ENCODE results near the gene SH3TC1. TPM values are rescaled to one million over a fixed set of nuclear protein-coding genes. Genes with fewer than 3 reads are reported as not detected.
A peak's percentile ranks its signal among the peaks of the same experiment; 100 is the strongest.

Gene SH3TC1
- total RNA-seq, 1 donor from 2014 or later, result 18.9 TPM

DNA sequence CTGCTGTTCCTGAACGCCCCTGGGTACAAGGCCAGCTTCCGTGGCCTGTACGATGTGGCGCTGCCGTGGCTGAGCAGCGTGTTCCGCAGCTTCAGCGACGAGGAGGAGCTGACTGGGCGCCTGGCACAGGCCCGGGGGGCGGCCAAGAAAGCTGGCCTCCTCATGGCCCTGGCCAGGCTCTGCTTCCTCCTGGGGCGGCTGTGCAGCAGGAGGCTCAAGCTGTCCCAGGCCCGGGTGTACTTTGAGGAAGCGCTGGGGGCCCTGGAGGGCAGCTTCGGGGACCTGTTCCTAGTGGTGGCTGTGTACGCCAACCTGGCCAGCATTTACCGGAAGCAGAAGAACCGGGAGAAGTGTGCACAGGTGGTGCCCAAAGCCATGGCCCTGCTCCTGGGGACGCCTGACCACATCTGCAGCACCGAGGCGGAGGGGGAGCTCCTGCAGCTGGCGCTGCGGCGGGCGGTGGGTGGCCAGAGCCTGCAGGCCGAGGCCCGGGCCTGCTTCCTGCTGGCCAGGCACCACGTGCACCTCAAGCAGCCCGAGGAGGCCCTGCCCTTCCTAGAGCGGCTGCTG, 28.2 kb downstream of the SH3TC1 start:
- TF ChIP-seq, protein P1, sequence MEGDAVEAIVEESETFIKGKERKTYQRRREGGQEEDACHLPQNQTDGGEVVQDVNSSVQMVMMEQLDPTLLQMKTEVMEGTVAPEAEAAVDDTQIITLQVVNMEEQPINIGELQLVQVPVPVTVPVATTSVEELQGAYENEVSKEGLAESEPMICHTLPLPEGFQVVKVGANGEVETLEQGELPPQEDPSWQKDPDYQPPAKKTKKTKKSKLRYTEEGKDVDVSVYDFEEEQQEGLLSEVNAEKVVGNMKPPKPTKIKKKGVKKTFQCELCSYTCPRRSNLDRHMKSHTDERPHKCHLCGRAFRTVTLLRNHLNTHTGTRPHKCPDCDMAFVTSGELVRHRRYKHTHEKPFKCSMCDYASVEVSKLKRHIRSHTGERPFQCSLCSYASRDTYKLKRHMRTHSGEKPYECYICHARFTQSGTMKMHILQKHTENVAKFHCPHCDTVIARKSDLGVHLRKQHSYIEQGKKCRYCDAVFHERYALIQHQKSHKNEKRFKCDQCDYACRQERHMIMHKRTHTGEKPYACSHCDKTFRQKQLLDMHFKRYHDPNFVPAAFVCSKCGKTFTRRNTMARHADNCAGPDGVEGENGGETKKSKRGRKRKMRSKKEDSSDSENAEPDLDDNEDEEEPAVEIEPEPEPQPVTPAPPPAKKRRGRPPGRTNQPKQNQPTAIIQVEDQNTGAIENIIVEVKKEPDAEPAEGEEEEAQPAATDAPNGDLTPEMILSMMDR (IDR thresholded peaks at IDR 0.05; ENCODE audit: insufficient read depth, low read length, poor library complexity, severe bottlenecking), result no peak
- Histone ChIP-seq H3K27me3 (ENCODE audit: control insufficient read depth, insufficient read depth, low read length) (no peaks in the 10 kb centered on the region), H3K4me3 (ENCODE audit: low read depth, low read length) (no peak overlapping the region), H3K36me3 (ENCODE audit: control insufficient read depth, insufficient read depth, low read length) (no peaks in the 10 kb centered on the region)
- DNase-seq (ENCODE audit: low read depth), result no peak

DNA sequence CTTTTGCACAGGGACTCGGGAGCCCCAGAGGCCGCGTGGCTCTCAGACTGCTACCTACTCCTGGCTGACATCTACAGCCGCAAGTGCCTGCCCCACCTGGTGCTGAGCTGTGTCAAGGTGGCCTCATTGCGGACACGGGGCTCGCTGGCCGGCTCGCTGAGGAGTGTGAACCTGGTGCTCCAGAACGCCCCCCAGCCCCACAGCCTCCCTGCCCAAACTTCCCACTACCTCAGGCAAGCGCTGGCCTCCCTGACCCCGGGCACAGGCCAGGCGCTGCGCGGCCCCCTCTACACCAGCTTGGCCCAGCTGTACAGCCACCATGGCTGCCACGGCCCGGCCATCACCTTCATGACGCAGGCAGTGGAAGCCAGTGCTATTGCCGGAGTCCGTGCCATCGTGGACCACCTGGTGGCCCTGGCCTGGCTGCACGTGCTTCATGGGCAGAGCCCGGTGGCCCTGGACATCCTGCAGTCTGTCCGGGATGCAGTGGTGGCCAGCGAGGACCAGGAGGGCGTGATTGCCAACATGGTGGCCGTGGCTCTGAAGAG, 28.8 kb downstream of the SH3TC1 start:
- no peaks in the 10 kb centered on the region for H3K36me3 ChIP-seq (ENCODE audit: control insufficient read depth, insufficient read depth, low read length)
- H3K27me3 ChIP-seq (ENCODE audit: control insufficient read depth, insufficient read depth, low read length), result no peaks in the 10 kb centered on the region
- TF ChIP-seq, protein P1 (IDR thresholded peaks at IDR 0.05; ENCODE audit: insufficient read depth, low read length, poor library complexity, severe bottlenecking), result no peak
- no peak overlapping the region for H3K4me3 ChIP-seq (ENCODE audit: low read depth, low read length)
- no peak for DNase-seq (ENCODE audit: low read depth)

DNA sequence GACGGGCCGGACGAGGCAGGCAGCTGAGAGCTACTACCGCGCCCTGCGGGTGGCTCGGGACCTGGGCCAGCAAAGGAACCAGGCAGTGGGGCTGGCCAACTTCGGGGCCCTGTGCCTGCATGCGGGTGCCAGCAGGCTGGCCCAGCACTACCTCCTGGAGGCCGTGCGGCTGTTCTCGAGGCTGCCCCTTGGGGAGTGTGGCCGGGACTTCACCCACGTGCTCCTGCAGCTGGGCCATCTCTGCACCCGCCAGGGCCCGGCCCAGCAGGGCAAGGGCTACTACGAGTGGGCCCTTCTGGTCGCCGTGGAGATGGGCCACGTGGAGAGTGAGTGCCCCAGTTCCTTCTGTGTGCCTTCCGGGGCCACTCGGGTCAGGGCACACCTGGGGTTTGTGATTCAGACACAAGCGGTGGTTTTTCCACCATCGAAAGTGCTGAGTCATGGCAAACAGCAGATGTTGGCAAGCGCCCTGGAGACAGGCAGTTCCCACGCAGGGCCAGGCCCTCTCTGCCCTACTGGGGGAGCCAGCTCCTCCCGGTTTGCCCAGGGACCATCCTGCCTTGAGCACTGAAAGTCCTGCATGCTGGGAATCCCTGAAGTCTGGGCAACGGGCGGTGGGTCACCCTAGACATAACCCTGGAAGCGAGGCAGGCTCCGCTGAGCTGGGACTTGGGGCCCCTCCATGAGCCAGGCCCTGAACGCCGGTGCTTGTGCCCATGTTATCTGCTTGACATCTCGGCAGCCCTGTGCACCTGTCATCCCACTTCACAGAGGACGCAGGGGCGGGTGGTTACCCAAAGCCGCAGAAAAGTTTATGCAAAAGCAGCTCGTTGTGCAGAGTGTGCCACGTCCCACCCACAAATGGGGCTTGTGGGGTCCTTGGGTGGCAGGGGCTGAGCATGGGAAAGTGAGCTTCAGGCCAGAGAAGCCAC, 29.5 kb downstream of the SH3TC1 start:
- peak; percentile 66 for DNase-seq (ENCODE audit: low read depth)
- Histone ChIP-seq H3K36me3 (ENCODE audit: control insufficient read depth, insufficient read depth, low read length) (no peaks in the 10 kb centered on the region), H3K27me3 (ENCODE audit: control insufficient read depth, insufficient read depth, low read length) (no peaks in the 10 kb centered on the region), H3K4me3 (ENCODE audit: low read depth, low read length) (no peak overlapping the region)
- TF ChIP-seq, protein P1 (IDR thresholded peaks at IDR 0.05; ENCODE audit: insufficient read depth, low read length, poor library complexity, severe bottlenecking), result no peak

DNA sequence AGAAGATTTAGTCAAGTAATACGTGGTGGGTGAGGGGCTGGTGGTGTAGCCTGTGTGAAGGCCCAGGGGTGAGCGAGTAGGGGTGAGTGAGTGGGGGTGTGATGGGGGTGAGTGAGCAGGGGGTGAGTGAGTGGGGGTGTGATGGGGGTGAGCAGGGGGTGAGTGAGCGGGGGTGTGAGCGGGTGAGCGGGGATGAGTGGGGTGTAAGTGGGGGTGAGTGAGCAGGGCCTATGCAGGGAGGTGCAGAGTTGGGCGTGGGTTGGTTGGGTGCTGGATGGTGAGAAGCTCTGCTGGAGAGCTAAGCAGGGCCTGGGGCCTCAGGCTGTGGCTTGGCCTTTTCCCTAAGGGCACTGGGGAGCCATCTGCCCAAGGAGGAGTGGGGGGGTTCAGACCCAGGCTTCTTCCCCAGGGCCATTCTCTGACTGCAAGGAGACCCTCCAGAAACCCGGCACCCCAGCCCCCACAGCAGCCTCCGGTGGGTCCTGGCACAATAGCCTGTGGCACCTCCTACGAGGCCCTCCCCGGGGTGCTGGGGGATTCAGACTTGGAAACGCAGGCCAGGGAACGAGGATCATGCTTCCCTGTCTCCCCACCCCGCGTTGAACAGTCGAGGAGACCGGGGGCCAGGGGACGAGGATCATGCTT, 30.4 kb downstream of the SH3TC1 start:
- Histone ChIP-seq H3K36me3 (ENCODE audit: control insufficient read depth, insufficient read depth, low read length) (no peaks in the 10 kb centered on the region), H3K4me3 (ENCODE audit: low read depth, low read length) (no peak overlapping the region), H3K27me3 (ENCODE audit: control insufficient read depth, insufficient read depth, low read length) (no peaks in the 10 kb centered on the region)
- no peak for DNase-seq (ENCODE audit: low read depth)
- TF ChIP-seq, protein P1 (IDR thresholded peaks at IDR 0.05; ENCODE audit: insufficient read depth, low read length, poor library complexity, severe bottlenecking), result no peak

DNA sequence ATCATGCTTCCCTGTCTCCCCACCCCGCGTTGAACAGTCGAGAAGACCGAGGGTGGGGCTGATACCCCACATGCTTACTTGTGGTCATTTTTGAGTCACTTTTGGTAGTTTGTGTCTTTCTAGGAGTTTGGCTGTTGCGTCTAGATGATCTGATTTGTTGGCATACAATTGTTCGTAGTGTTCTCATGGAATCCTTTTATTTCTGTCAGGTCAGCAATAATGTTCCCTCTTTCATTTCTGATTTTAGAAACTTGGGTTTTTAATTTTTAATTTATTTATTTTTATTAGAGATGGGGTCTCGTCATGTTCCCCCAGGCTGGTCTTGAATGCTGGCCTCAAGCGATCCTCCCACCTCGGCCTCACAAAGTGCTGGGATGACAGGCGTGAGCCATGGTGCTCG, 30.9 kb downstream of the SH3TC1 start:
- Histone ChIP-seq H3K36me3 (ENCODE audit: control insufficient read depth, insufficient read depth, low read length) (no peaks in the 10 kb centered on the region), H3K4me3 (ENCODE audit: low read depth, low read length) (no peak overlapping the region), H3K27me3 (ENCODE audit: control insufficient read depth, insufficient read depth, low read length) (no peaks in the 10 kb centered on the region)
- DNase-seq (ENCODE audit: low read depth), result no peak
- TF ChIP-seq, protein P1 (IDR thresholded peaks at IDR 0.05; ENCODE audit: insufficient read depth, low read length, poor library complexity, severe bottlenecking), result no peak
